Measurements from ENCODE around the gene FNBP1L.

DNA sequence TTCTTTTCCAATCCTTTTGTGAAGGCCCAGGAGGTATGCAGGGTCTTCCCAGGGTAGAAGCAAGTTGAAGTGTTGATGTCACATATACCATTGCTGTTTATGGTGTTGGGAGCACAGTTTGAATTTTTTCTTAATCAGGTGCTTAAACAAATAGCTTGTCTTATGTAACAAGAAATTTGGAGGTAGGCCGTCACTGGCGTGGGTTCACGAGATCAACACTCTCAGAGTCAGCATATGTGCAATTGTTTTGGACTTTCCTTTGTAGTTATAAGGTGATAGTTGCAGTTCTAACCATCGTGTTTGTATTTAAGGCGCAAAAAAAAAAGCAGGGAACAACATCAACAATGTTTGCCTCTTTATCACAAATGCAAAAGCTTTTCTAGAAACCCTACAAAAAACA is 13.3 kb downstream of the FNBP1L start:
- TF ChIP-seq, protein P1, sequence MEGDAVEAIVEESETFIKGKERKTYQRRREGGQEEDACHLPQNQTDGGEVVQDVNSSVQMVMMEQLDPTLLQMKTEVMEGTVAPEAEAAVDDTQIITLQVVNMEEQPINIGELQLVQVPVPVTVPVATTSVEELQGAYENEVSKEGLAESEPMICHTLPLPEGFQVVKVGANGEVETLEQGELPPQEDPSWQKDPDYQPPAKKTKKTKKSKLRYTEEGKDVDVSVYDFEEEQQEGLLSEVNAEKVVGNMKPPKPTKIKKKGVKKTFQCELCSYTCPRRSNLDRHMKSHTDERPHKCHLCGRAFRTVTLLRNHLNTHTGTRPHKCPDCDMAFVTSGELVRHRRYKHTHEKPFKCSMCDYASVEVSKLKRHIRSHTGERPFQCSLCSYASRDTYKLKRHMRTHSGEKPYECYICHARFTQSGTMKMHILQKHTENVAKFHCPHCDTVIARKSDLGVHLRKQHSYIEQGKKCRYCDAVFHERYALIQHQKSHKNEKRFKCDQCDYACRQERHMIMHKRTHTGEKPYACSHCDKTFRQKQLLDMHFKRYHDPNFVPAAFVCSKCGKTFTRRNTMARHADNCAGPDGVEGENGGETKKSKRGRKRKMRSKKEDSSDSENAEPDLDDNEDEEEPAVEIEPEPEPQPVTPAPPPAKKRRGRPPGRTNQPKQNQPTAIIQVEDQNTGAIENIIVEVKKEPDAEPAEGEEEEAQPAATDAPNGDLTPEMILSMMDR (IDR thresholded peaks at IDR 0.05): no peak
- TF ChIP-seq EZH2 (IDR thresholded peaks at IDR 0.05; ENCODE audit: borderline replicate concordance, insufficient read depth, low read depth, low read length, poor library complexity, severe bottlenecking): no peak
